ENCODE data around the gene GCSAML. TPM values are rescaled to one million over a fixed set of nuclear protein-coding genes. Genes with fewer than 3 reads are reported as not detected.

The GCSAML gene
- polyA plus RNA-seq (not detected in 2 replicates), polyA minus RNA-seq (not detected in 2 replicates)

GRCh38 chr1:247548769-247549182, at the start of gene GCSAML:
GCSAML (plus strand) TSS chr1:247549134; CDS start chr1:247549192, 58 bp downstream.
- Histone ChIP-seq H3K9me3 (ENCODE audit: low read length) (no peaks in the 10 kb centered on the region), H4K20me1 (ENCODE audit: insufficient read depth) (no peaks in the 10 kb centered on the region), H3K27ac (ENCODE audit: low read length) (no peak within 1 kb of the TSS), H3K27me3 (ENCODE audit: insufficient read depth, low read depth, low read length) (no peaks in the 10 kb centered on the region), H3K9me2 (ENCODE audit: insufficient read depth, low read length) (no peaks in the 10 kb centered on the region), H3K9ac (ENCODE audit: low read length) (no peak within 1 kb of the TSS), H3K4me3 (ENCODE audit: low read length) (no peak within 1 kb of the TSS), H3K4me2 (ENCODE audit: low read length) (no peak within 1 kb of the TSS), H3K79me2 (replicated peaks; ENCODE audit: insufficient read depth, low read length) (no peaks in the 10 kb centered on the region), H3F3A (ENCODE audit: insufficient read depth, low read length, poor library complexity, severe bottlenecking) (no peaks in the 10 kb centered on the region), H2AFZ (ENCODE audit: low read depth, low read length) (no peak within 1 kb of the TSS), H3K36me3 (ENCODE audit: insufficient read depth, low read length) (no peaks in the 10 kb centered on the region)
- TF ChIP-seq REST (IDR thresholded peaks at IDR 0.05; ENCODE audit: borderline replicate concordance) = no peak
- TF ChIP-seq RAD21 (conservative IDR thresholded peaks at IDR 0.05) = no peak

GRCh38 chr1:247500865-247501264, 48.1 kb upstream of the GCSAML start:
- no peak overlapping the region for H3K4me2 ChIP-seq (ENCODE audit: low read length)
- H3K36me3 ChIP-seq (ENCODE audit: insufficient read depth, low read length) = no peaks in the 10 kb centered on the region
- no peak overlapping the region for H3K4me3 ChIP-seq (ENCODE audit: low read length)
- no peak overlapping the region for H3K27ac ChIP-seq (ENCODE audit: low read length)
- H3K9ac ChIP-seq (ENCODE audit: low read length) = no peak overlapping the region
- H2AFZ ChIP-seq (ENCODE audit: low read depth, low read length) = no peak overlapping the region
- H3K27me3 ChIP-seq (ENCODE audit: insufficient read depth, low read depth, low read length) = no peaks in the 10 kb centered on the region
- no peak for TF ChIP-seq MXI1 (conservative IDR thresholded peaks at IDR 0.05; ENCODE audit: poor library complexity, severe bottlenecking)
- no peak for TF ChIP-seq EP300 (conservative IDR thresholded peaks at IDR 0.05; ENCODE audit: poor library complexity, severe bottlenecking)
- no peak for TF ChIP-seq EZH2 (IDR thresholded peaks at IDR 0.05; ENCODE audit: borderline replicate concordance, insufficient read depth, low read length, poor library complexity, severe bottlenecking)
- TF ChIP-seq SMC3 (conservative IDR thresholded peaks at IDR 0.05; ENCODE audit: poor library complexity) = no peak
- TF ChIP-seq POLR2AphosphoS5 (IDR thresholded peaks at IDR 0.05) = no peak
- no peak for TF ChIP-seq CTCF (IDR thresholded peaks at IDR 0.05; ENCODE audit: poor library complexity, severe bottlenecking)
- no peak for TF ChIP-seq TAF1 (IDR thresholded peaks at IDR 0.05; ENCODE audit: low read depth)
- no peak for TF ChIP-seq RAD21 (conservative IDR thresholded peaks at IDR 0.05)
- TF ChIP-seq REST (IDR thresholded peaks at IDR 0.05; ENCODE audit: borderline replicate concordance) = no peak
- no peaks in the 10 kb centered on the region for H4K20me1 ChIP-seq (ENCODE audit: insufficient read depth)
- H3K9me2 ChIP-seq (ENCODE audit: insufficient read depth, low read length) = no peaks in the 10 kb centered on the region
- no peaks in the 10 kb centered on the region for H3K9me3 ChIP-seq (ENCODE audit: low read length)
- H3K79me2 ChIP-seq (replicated peaks; ENCODE audit: insufficient read depth, low read length) = no peaks in the 10 kb centered on the region
- no peaks in the 10 kb centered on the region for H3F3A ChIP-seq (ENCODE audit: insufficient read depth, low read length, poor library complexity, severe bottlenecking)

All from neural cell (in vitro differentiated cells).